GM19099 (cell line): Measurements from ENCODE around the gene IGSF8.

Source experiments
- POLR2A ChIP-seq: IDR thresholded peaks from 3 replicates; pipeline ENCODE4 v1.6.1; 2011; ENCODE audit warnings: low read depth; ENCODE audit not compliant: insufficient read length; ENCODE audit errors: extremely low read depth

Gene IGSF8

GRCh38 chr1:160115545-160116282 lies 17.3 kb upstream of the IGSF8 start, which contains the start of gene ATP1A2:
ATP1A2 (plus strand) TSS chr1:160115759; CDS start chr1:160115862, 103 bp downstream.
- TF ChIP-seq POLR2A: no peak

GRCh38 chr1:160114085-160114484 lies 15.7 kb upstream of the IGSF8 start:
- TF ChIP-seq POLR2A: no peak

GRCh38 chr1:160113407-160113806 lies 15.0 kb upstream of the IGSF8 start:
- TF ChIP-seq POLR2A: no peak

GRCh38 chr1:160112357-160112756 lies 13.9 kb upstream of the IGSF8 start:
- TF ChIP-seq POLR2A: no peak

GRCh38 chr1:160109686-160110085 lies 11.3 kb upstream of the IGSF8 start:
- no peak for TF ChIP-seq POLR2A

- no peak for TF ChIP-seq POLR2A
Measured at GRCh38 chr1:160108888-160109662, 10.7 kb upstream of the IGSF8 start.

- no peak for TF ChIP-seq POLR2A
Measured at GRCh38 chr1:160107512-160107911, 9.1 kb upstream of the IGSF8 start.

- no peak for TF ChIP-seq POLR2A
Measured at GRCh38 chr1:160105155-160105554, 6.7 kb upstream of the IGSF8 start.

GRCh38 chr1:160104486-160104885 lies 6.1 kb upstream of the IGSF8 start:
- no peak for TF ChIP-seq POLR2A

- no peak for TF ChIP-seq POLR2A
Measured at GRCh38 chr1:160103658-160104408, 5.4 kb upstream of the IGSF8 start.

- TF ChIP-seq POLR2A: no peak
Measured at GRCh38 chr1:160101717-160102522, 3.5 kb upstream of the IGSF8 start.

GRCh38 chr1:160101037-160101716 lies 2.8 kb upstream of the IGSF8 start:
- no peak for TF ChIP-seq POLR2A

GRCh38 chr1:160099716-160100375 lies 1.4 kb upstream of the IGSF8 start:
- no peak for TF ChIP-seq POLR2A

- TF ChIP-seq POLR2A: peak; percentile 27
Measured at GRCh38 chr1:160098852-160099561, 588 bp upstream of the IGSF8 start.
